HG03103 (cell line): Measurements from ENCODE around the gene TMEM132D.
"Not testable (repeated sequence)": the region's sequence is repeated elsewhere in the genome, so short reads cannot be mapped to it uniquely, and the experiment has no call there.

Experiments
- ATAC-seq: cut with Tn5 transposase; IDR thresholded peaks from one replicate; pipeline ENCODE4 v1.9.1; 2021; ENCODE audit warnings: low read depth; ENCODE audit not compliant: unreplicated experiment

Gene TMEM132D

DNA sequence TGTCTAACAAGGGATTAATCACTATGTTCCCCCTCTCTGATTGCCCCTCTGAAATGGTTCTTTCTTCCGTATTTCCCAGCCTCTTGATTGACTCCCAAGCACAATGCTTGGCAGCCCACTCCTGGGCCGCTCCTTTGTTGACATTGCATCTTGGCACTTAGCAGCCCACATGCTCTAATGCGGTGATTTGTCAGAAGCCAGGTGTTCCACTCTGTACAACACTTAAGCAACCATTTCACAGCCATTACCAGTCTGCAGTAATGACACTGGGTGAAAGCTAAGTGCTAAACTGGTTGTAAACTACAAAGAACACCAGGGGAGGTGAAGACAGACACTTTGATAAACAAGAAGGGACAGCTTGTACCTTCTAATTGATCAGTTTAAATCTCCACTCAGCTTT lies 353.5 kb downstream of the TMEM132D start:
- ATAC-seq = no peak

- no peak for ATAC-seq
These were observed 354.2 kb downstream of the TMEM132D start for GRCh38 chr12:129549656-129550055.

DNA sequence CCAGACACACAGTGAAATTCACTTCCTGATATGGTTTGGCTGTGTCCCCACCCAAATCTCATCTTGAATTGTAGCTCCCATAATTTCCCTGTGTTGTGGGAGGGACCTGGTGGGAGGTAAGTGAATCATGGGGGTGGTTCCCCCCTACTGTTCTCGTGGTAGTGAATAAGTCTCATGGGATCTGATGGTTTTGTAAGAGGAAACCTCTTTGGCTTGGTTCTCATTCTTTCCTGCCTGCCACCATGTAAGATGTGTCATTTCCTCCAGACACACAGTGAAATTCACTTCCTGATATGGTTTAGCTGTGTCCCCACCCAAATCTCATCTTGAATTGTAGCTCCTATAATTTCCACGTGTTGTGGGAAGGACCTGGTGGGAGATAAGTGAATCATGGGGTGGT lies 354.8 kb downstream of the TMEM132D start:
- not testable (repeated sequence) for ATAC-seq

DNA sequence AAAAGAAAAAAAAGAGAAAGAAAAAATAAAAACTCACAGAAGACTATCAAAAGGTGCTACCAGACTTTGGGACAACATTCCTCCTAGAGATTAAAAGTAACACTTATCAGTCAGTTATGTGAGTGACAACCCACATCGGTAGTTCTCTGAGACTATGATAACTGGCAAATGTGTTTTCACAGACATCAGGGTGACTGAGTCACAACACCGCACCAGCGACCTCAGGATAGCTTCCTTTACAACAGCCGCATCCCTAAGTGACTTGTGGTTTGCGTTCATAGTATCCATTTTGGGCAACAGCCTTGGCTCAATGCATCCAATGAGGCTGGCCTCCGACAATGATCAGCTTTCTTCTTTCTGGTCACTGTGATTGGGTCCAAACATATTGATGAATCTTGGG lies 359.1 kb downstream of the TMEM132D start:
- no peak for ATAC-seq

- ATAC-seq = no peak
These were observed 362.9 kb downstream of the TMEM132D start for GRCh38 chr12:129540954-129541353.

GRCh38 chr12:129540249-129540648 lies 363.6 kb downstream of the TMEM132D start:
- ATAC-seq = no peak

GRCh38 chr12:129538724-129539335 lies 365.0 kb downstream of the TMEM132D start:
- ATAC-seq = not testable (repeated sequence)

GRCh38 chr12:129538137-129538536 lies 365.7 kb downstream of the TMEM132D start:
- no peak for ATAC-seq

DNA sequence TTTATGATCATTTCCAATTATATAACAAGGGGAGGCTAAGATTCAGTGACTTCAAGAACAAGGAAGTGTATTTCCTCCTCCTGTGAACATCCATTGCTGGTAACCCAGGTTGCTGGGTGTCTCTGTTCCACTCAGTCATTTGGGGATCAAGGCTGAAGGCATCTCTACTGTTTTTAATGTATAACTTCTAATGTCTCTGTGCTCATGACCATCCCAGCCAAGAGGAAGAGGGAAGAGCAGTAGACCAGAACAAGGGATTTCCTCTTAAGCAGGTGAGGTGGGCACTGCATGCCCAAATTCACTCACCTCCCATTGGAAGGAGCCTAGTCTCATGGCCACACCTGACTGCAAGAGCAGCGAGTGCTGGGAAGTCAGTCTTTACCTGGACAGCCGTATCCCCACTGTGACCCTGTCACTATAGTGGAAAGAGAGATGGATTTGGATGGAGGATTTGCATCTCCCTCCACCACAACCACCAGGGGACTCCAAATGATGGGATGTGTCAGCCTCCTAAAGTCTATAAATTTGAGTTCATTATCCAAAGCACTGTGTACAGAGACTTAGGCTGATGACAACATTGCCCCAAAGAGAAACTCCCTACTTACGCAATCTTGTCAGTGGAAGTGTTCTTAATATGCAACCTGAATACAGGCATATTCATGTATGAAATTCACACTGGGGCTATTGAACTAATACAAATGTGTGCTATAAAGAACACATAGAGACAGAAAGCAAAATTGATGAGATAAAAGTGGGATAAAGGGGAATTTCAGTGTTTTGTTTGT lies 368.7 kb downstream of the TMEM132D start:
- no peak for ATAC-seq

- no peak for ATAC-seq
These were observed 370.9 kb downstream of the TMEM132D start for GRCh38 chr12:129532707-129533499.

GRCh38 chr12:129532082-129532481 lies 371.7 kb downstream of the TMEM132D start:
- no peak for ATAC-seq

DNA sequence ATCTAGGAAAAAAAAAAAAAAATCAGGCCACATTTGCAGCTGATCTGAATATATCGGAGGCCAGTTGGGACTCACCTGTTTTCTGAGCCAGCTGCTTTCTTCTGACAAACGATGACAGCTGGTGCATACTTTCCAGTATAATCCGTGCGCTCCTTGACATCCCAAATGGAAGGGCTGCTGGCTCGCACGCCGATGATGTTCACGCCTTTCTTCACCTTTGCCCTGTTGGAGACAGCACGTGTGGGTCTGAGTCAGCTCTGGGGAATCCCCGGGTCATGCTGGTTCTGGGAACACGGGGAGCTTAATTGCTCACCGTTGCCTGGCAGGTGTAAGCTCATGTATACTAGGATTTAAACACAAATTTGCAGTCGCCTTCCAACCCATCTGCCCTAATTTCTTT lies 372.8 kb downstream of the TMEM132D start:
- no peak for ATAC-seq

DNA sequence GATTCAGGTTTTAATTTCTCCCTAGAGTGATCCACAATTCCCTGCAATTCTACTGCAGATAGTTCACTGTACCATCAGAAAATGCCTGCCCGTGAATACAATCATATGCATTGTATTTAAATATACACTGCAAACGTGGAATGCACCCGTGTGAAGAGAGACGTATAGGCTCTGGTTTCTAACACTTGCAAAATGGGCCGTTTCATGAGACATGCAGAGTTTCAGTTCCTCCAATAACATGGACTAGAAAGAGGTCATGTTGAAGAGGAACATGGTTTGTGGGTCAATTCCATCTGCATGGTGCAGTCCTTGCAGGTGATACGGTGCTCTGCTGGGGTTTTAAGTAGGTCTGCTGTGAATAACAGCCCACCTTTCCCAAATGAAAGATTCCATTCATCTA lies 373.3 kb downstream of the TMEM132D start:
- no peak for ATAC-seq

DNA sequence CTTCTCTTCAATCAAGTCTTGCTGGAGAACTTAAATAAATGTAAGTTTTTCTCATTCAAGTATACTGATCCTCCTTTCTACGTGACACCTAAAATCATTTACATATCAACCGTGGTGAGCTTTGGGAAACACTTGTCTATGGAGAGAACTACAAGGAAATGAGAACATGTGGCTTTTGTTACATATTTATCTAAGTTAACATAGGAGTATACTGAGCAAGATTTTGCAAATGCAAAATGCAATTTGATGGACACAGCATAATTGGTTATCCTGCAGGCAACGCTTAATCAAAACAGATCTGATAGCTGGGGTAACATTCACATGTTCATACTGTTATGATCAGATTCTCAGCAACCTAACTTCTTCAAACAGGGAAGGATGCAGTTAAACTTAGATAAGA lies 376.3 kb downstream of the TMEM132D start:
- no peak for ATAC-seq

DNA sequence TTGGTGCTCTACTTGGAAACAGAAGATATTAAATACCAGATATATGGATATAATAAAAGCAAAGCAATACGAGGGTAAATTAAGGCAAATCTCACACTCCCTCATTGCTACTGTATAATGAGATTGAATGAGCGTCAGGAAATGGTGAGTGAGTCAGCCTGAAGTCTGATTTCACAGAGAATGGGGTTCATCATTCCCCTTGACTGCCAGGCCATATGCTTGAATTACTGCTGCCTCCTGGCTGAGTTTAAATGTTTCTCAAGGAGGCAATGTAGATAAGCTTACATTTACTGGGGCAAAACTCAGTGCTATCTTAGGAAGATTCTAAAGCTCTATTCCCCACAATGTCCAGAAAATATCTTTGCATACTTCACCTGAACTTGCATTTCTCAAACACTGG lies 380.2 kb downstream of the TMEM132D start:
- ATAC-seq = no peak

DNA sequence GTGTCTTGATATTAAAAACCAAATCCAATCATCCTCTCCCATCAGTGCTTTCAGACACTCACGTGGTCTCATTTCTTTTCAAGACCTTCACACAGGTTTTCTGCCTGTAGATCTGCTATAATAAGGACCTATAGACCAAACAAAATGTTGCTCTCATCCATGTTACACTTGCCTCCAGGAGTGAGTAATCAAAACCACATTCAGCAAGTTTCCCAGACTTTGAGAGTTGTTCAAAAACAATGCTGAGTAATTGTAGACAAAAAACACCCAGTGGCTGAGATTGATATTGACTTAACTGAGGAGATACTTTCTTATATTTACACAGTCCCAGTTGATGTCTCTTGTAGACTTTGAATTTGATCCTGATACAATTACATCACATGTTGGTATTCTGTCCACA lies 383.1 kb downstream of the TMEM132D start:
- no peak for ATAC-seq

- no peak for ATAC-seq
These were observed 400.0 kb downstream of the TMEM132D start for GRCh38 chr12:129503802-129504201.

DNA sequence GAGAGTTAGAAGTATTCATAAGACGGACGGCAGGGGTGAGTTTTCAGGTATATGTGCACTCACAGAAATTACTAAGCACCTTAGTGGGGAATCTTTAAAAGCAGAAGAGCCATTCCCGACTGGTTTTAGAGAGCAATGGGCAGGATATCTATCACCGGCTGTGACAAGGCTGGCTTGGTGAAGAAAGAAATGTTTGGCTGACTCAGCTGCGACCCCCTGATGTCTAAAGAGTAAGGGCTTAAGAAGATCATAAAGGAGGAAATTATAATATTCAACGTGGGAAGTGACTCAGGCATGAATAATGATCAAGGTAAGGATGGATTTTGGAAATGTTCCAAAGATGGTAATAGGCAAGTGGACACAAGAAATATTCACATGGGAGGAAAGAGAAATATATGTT lies 407.6 kb downstream of the TMEM132D start:
- no peak for ATAC-seq

DNA sequence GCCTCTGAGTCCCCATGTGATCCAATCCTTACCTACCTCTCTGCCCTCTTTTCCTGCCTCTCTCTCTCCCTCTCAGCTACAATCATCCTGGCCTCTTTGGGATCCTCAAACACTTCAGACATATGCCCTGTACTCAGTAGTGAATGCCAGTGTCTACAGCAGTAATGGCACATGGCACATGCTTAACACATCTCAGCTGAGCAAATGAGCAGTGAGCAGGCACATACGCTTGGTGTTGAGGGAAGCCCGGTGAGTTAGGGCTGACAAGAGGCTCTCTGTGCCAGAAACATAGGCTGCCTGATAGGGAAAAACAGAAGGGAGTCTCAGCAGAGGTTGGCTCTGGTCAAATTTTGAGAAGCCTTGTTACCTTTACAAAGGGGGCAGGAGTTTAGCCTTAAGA lies 409.1 kb downstream of the TMEM132D start:
- ATAC-seq = no peak

- no peak for ATAC-seq
These were observed 409.6 kb downstream of the TMEM132D start for GRCh38 chr12:129494260-129494659.

DNA sequence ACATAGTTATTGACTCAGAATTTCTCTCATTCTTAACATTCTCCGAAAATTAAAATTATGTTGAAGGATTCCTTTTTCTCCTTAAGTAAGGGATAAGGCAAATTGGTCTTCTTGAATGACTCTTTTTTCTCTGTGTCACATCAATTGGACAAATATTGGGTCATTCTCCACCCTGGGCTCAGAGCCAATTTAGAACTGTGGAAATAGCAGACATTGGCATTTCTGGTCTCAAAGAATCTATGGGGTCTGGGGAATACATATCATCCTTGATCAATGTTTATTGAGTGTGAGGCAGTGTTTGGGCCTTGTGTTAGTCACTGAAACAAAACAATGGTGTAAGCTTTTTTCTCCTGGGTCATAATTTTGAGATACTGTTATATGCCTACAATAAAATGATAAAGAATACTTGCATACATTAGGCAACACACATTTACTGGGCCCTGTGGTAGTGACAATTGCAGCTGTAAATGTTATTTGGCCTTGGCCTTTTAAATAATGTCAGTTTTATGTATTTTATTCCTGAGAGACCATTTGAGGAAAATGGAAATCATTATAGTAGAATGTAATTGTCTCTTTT lies 414.6 kb downstream of the TMEM132D start:
- ATAC-seq = no peak
